GM10266 (cell line): ENCODE measurements around the gene SLC17A7.

Experiments
- DNase-seq: peaks from one replicate; pipeline ENCODE4 v3.0.0; 2012; ENCODE audit errors: extremely low spot score
- CTCF ChIP-seq: IDR thresholded peaks from 2 replicates; pipeline ENCODE4 v1.5.1; 2012; ENCODE audit warnings: mild to moderate bottlenecking, low read depth; ENCODE audit not compliant: control insufficient read depth, insufficient read depth; ENCODE audit errors: missing control alignments

Gene SLC17A7

GRCh38 chr19:49423985-49424303 lies 17.4 kb downstream of the SLC17A7 start:
- TF ChIP-seq CTCF: no peak
- no peak for DNase-seq

GRCh38 chr19:49423071-49423984 lies 18.0 kb downstream of the SLC17A7 start, which contains the start of gene PTH2:
Gene PTH2 (minus strand): TSS chr19:49423441. CDS start chr19:49423339, 102 bp downstream.
- DNase-seq: no peak
- TF ChIP-seq CTCF: no peak

GRCh38 chr19:49422407-49423070 lies 18.8 kb downstream of the SLC17A7 start:
- TF ChIP-seq CTCF: peak; percentile 39
- peak; percentile 45 for DNase-seq

- DNase-seq: peak; percentile 44
- no peak for TF ChIP-seq CTCF
Measured at GRCh38 chr19:49421878-49422202, 19.5 kb downstream of the SLC17A7 start.

GRCh38 chr19:49421039-49421877 lies 20.1 kb downstream of the SLC17A7 start:
- DNase-seq: peak; percentile 21

GRCh38 chr19:49420227-49420626 lies 21.1 kb downstream of the SLC17A7 start:
- TF ChIP-seq CTCF: no peak

More at GRCh38 chr19:49421039-49421877, 20.1 kb downstream of the SLC17A7 start:
- no peak for TF ChIP-seq CTCF

More at GRCh38 chr19:49420227-49420626, 21.1 kb downstream of the SLC17A7 start:
- DNase-seq: no peak
